Measurements from ENCODE around the gene SPOCK1. TPM values are rescaled to one million over a fixed set of nuclear protein-coding genes. Genes with fewer than 3 reads are reported as not detected.

The SPOCK1 gene
- total RNA-seq, 1 experiment from 2014 or later, result 0.27 TPM

DNA sequence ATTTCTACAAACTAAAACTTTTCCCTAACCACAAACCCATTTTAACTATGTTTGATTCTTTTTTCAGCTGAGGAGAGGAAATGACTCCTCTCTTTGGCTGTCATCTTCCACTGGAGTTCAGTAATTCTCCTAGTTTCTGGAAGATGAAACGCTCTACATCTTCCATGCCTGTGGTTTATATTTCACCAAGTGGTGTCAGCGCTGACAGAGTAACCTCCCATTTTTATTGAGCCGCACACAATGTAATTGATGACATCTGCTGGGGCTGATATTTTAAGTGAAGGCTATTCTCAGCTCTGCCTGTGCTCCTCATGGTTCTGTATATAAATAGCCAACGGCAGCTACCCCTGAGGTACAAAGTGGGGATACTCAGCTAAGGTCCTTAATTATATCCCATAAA lies 234.6 kb downstream of the SPOCK1 start (continued):
- TF ChIP-seq, protein P1, sequence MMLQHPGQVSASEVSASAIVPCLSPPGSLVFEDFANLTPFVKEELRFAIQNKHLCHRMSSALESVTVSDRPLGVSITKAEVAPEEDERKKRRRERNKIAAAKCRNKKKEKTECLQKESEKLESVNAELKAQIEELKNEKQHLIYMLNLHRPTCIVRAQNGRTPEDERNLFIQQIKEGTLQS (IDR thresholded peaks at IDR 0.05), result no peak
- no peak for TF ChIP-seq CEBPB (IDR thresholded peaks at IDR 0.05; ENCODE audit: low read depth)
- TF ChIP-seq SP1 (IDR thresholded peaks at IDR 0.05; ENCODE audit: low read depth), result no peak
- TF ChIP-seq POLR2A (IDR thresholded peaks at IDR 0.05; ENCODE audit: borderline replicate concordance, extremely low read depth, insufficient read depth, insufficient read length), result no peak

DNA sequence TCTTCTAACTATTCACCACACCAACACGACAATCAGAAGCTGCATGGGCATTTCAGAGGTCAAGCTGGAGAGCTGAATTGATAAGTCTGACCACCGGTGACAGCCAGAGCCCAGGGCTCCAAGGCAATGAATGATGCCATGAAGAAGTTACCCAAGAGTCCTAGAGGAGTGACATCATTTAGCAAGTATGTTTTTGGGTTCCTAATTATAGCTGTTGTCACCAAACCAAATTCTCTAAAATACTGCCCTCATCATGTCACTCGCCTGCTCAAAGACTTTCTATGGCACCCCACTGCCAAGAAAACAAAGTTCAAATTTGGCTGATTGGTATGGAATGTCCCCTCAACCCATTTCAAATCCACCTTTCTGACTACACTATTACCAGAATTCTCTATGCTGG lies 235.1 kb downstream of the SPOCK1 start:
- Histone ChIP-seq H4K20me1 (ENCODE audit: insufficient read depth) (no peaks in the 10 kb centered on the region), H3K27ac (ENCODE audit: low read depth, low read length) (no peak overlapping the region), H2AFZ (ENCODE audit: low read depth, low read length, poor library complexity, severe bottlenecking) (no peak overlapping the region), H3K9me3 (ENCODE audit: control insufficient read depth in 1 of 2, insufficient read depth in 1 of 2, low read depth in 1 of 2, low read length in 2 of 2) (no peaks in the 10 kb centered on the region), H3K4me1 (ENCODE audit: control insufficient read depth in 1 of 2, insufficient read depth in 2 of 2, low read length in 2 of 2) (no peaks in the 10 kb centered on the region), H3K9me2 (ENCODE audit: insufficient read depth) (no peaks in the 10 kb centered on the region), H3K27me3 (ENCODE audit: insufficient read depth, low read length) (peaks cover 87% of the 10 kb centered on the region), H3K36me3 (ENCODE audit: control insufficient read depth in 1 of 2, insufficient read depth in 2 of 2, low read length in 2 of 2) (no peaks in the 10 kb centered on the region), H3K79me2 (ENCODE audit: insufficient read depth, low read length) (no peaks in the 10 kb centered on the region), H3K4me2 (ENCODE audit: low read length) (no peak overlapping the region), H3K9ac (ENCODE audit: low read length) (no peak overlapping the region), H3K4me3 (replicated peaks in 1 of 2; ENCODE audit: low read depth in 1 of 2, low read length in 2 of 2) (no peak overlapping the region)
- RAD21 ChIA-PET (ENCODE audit: low non-redundant PET in 1 of 2, low total read pairs in 2 of 2, uncharacterized antibody in 2 of 2, unreplicated experiment in 2 of 2), result no interaction called here
- DNase-seq (ENCODE audit: low read depth, low spot score) (no peak), ATAC-seq (no peak)
- CTCF ChIA-PET, result no interaction called here
- TF ChIP-seq SP1 (IDR thresholded peaks at IDR 0.05; ENCODE audit: low read depth) (no peak), EZH2 (IDR thresholded peaks at IDR 0.05) (no peak), SRF (IDR thresholded peaks at IDR 0.05; ENCODE audit: low read depth) (no peak), SIN3A (IDR thresholded peaks at IDR 0.05; ENCODE audit: low read depth) (no peak), ZNF274 (IDR thresholded peaks at IDR 0.05; ENCODE audit: low read depth, low read length) (no peak), YY1 (IDR thresholded peaks at IDR 0.05; ENCODE audit: extremely low read depth, insufficient replicate concordance, low read depth, low read length) (no peak), FOSL1 (IDR thresholded peaks at IDR 0.05; ENCODE audit: low read depth) (no peak)
- TF ChIP-seq, protein P1 (IDR thresholded peaks at IDR 0.05), result no peak
- POLR2A ChIA-PET, result no interaction called here
- intact Hi-C loops (cut with micrococcal nuclease), result no loop called here
- no TSS peak for BruUV-seq (replicated peaks)

All from HCT116 (cell line).